Ecto neural progenitor cell (in vitro differentiated cells): ENCODE results near the gene ZMYND8.
A peak's percentile ranks its signal among the peaks of the same experiment; 100 is the strongest.
"Not testable (repeated sequence)": the region's sequence is repeated elsewhere in the genome, so short reads cannot be mapped to it uniquely, and the experiment has no call there.

Experiments used
- DNase-seq: peaks from one replicate; pipeline ENCODE4 v3.0.0-alpha.2; 2018; ENCODE audit warnings: low spot score

ZMYND8 gene

GRCh38 chr20:47356526-47357295 lies at the start of gene ZMYND8:
ZMYND8 (minus strand) TSS chr20:47356699; CDS start chr20:47356670, 29 bp downstream.
- DNase-seq, result peak; percentile 97

- no peak for DNase-seq
These were observed 49.4 kb upstream of the ZMYND8 start for GRCh38 chr20:47405775-47406325.

GRCh38 chr20:47400685-47401084 lies 44.2 kb upstream of the ZMYND8 start:
- no peak for DNase-seq

- no peak for DNase-seq
These were observed 41.3 kb upstream of the ZMYND8 start for GRCh38 chr20:47397652-47398301.

- DNase-seq, result no peak
These were observed 40.4 kb upstream of the ZMYND8 start for GRCh38 chr20:47396762-47397476.

- not testable (repeated sequence) for DNase-seq
These were observed 37.5 kb upstream of the ZMYND8 start for GRCh38 chr20:47393796-47394514.

- DNase-seq, result no peak
These were observed 36.2 kb upstream of the ZMYND8 start for GRCh38 chr20:47392721-47393073.

- no peak for DNase-seq
These were observed 35.7 kb upstream of the ZMYND8 start for GRCh38 chr20:47392015-47392720.

GRCh38 chr20:47391276-47392010 lies 34.9 kb upstream of the ZMYND8 start:
- DNase-seq, result no peak

- no peak for DNase-seq
These were observed 33.4 kb upstream of the ZMYND8 start for GRCh38 chr20:47389867-47390347.

- DNase-seq, result not testable (repeated sequence)
These were observed 29.5 kb upstream of the ZMYND8 start for GRCh38 chr20:47385968-47386367.

- no peak for DNase-seq
These were observed 26.4 kb upstream of the ZMYND8 start for GRCh38 chr20:47382746-47383415.

GRCh38 chr20:47380481-47380880 lies 24.0 kb upstream of the ZMYND8 start:
- DNase-seq, result no peak

- DNase-seq, result no peak
These were observed 23.1 kb upstream of the ZMYND8 start for GRCh38 chr20:47379433-47380150.

GRCh38 chr20:47377122-47377722 lies 20.7 kb upstream of the ZMYND8 start:
- no peak for DNase-seq

- not testable (repeated sequence) for DNase-seq
These were observed 19.7 kb upstream of the ZMYND8 start for GRCh38 chr20:47376096-47376643.

GRCh38 chr20:47374121-47374520 lies 17.6 kb upstream of the ZMYND8 start:
- DNase-seq, result not testable (repeated sequence)

- DNase-seq, result no peak
These were observed 16.8 kb upstream of the ZMYND8 start for GRCh38 chr20:47373206-47373733.
